ENCODE data around the gene KCNMA1. TPM values are rescaled to one million over a fixed set of nuclear protein-coding genes. Genes with fewer than 3 reads are reported as not detected.

Gene KCNMA1
- total RNA-seq, 2 donors from 2014 or later, result 23.2 to 44.5 TPM

- Histone ChIP-seq H3K4me1 (no peaks in the 10 kb centered on the region), H3K9me3 (no peaks in the 10 kb centered on the region), H3K9ac (ENCODE audit: low read depth in 2 of 2, low read length in 2 of 2) (no peak overlapping the region), H3K36me3 (no peaks in the 10 kb centered on the region), H3K4me3 (no peak overlapping the region), H3K27me3 (no peaks in the 10 kb centered on the region), H3K27ac (no peak overlapping the region)
- no peak for TF ChIP-seq CTCF (IDR thresholded peaks at IDR 0.05)
- no peak for DNase-seq
- intact Hi-C loops (cut with DNase I), result no loop called here
Observed at GRCh38 chr10:77527839-77528238, 109.8 kb downstream of the KCNMA1 start.

GRCh38 chr10:77526868-77527617 lies 110.6 kb downstream of the KCNMA1 start:
- Histone ChIP-seq H3K36me3 (no peaks in the 10 kb centered on the region), H3K9ac (ENCODE audit: low read depth in 2 of 2, low read length in 2 of 2) (no peak overlapping the region), H3K27me3 (no peaks in the 10 kb centered on the region), H3K27ac (no peak overlapping the region), H3K4me1 (no peaks in the 10 kb centered on the region), H3K9me3 (no peaks in the 10 kb centered on the region), H3K4me3 (no peak overlapping the region)
- TF ChIP-seq CTCF (IDR thresholded peaks at IDR 0.05), result no peak
- intact Hi-C loops (cut with DNase I), result no loop called here
- DNase-seq, result no peak

- Histone ChIP-seq H3K9me3 (no peaks in the 10 kb centered on the region), H3K4me3 (no peak overlapping the region), H3K9ac (ENCODE audit: low read depth in 2 of 2, low read length in 2 of 2) (no peak overlapping the region), H3K36me3 (no peaks in the 10 kb centered on the region), H3K27ac (no peak overlapping the region), H3K27me3 (no peaks in the 10 kb centered on the region), H3K4me1 (no peaks in the 10 kb centered on the region)
- intact Hi-C loops (cut with DNase I), result no loop called here
- TF ChIP-seq CTCF (IDR thresholded peaks at IDR 0.05), result no peak
- DNase-seq, result no peak
Observed at GRCh38 chr10:77524281-77524711, 113.3 kb downstream of the KCNMA1 start.

GRCh38 chr10:77522268-77522809 lies 115.3 kb downstream of the KCNMA1 start:
- H3K27ac ChIP-seq, result no peak overlapping the region
- no peaks in the 10 kb centered on the region for H3K4me1 ChIP-seq
- no peak overlapping the region for H3K9ac ChIP-seq (ENCODE audit: low read depth in 2 of 2, low read length in 2 of 2)
- no peak for DNase-seq
- no peaks in the 10 kb centered on the region for H3K36me3 ChIP-seq
- no peaks in the 10 kb centered on the region for H3K27me3 ChIP-seq
- intact Hi-C loops (cut with DNase I), result no loop called here
- TF ChIP-seq CTCF (IDR thresholded peaks at IDR 0.05), result no peak
- H3K4me3 ChIP-seq, result no peak overlapping the region
- H3K9me3 ChIP-seq, result no peaks in the 10 kb centered on the region

GRCh38 chr10:77520995-77521394 lies 116.6 kb downstream of the KCNMA1 start:
- DNase-seq, result no peak
- Histone ChIP-seq H3K4me1 (no peaks in the 10 kb centered on the region), H3K36me3 (no peaks in the 10 kb centered on the region), H3K9ac (ENCODE audit: low read depth in 2 of 2, low read length in 2 of 2) (no peak overlapping the region), H3K4me3 (no peak overlapping the region), H3K27ac (no peak overlapping the region), H3K9me3 (no peaks in the 10 kb centered on the region), H3K27me3 (no peaks in the 10 kb centered on the region)
- intact Hi-C loops (cut with DNase I), result no loop called here
- no peak for TF ChIP-seq CTCF (IDR thresholded peaks at IDR 0.05)
